ENCODE measurements around the gene P2RY12. TPM values are rescaled to one million over a fixed set of nuclear protein-coding genes. Genes with fewer than 3 reads are reported as not detected.

The P2RY12 gene
- total and polyA plus RNA-seq, 12 donors: 0.37 to 13.2 (median 2.6) TPM

DNA sequence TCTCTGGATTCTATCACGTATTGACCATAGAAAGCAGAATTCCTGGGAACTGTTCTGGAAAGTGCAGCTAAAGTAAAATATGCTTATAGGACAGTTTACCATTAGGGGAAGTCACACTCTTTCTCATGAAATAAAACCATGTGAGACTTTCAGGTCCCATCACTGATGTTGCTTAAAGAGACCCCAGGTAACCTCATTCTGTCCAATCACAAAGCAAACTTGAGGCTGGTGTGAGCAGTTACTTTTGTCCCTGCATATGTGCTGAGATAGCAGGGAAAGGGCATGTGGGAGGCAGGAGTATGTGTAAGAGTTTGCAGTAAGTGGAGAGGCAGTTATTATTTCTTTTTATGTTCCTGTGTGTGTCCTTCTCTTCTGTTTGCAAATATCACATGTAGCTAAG lies 84.0 kb downstream of the P2RY12 start:
- Histone ChIP-seq H3K27ac (no peak overlapping the region), H3K36me3 (replicated peaks in 1 of 2) (no peaks in the 10 kb centered on the region), H3K4me3 (no peak overlapping the region), H3K9me3 (replicated peaks in 1 of 3) (no peaks in the 10 kb centered on the region), H3K4me1 (replicated peaks in 1 of 2) (no peaks in the 10 kb centered on the region), H3K27me3 (no peaks in the 10 kb centered on the region)
- TF ChIP-seq, protein P1, sequence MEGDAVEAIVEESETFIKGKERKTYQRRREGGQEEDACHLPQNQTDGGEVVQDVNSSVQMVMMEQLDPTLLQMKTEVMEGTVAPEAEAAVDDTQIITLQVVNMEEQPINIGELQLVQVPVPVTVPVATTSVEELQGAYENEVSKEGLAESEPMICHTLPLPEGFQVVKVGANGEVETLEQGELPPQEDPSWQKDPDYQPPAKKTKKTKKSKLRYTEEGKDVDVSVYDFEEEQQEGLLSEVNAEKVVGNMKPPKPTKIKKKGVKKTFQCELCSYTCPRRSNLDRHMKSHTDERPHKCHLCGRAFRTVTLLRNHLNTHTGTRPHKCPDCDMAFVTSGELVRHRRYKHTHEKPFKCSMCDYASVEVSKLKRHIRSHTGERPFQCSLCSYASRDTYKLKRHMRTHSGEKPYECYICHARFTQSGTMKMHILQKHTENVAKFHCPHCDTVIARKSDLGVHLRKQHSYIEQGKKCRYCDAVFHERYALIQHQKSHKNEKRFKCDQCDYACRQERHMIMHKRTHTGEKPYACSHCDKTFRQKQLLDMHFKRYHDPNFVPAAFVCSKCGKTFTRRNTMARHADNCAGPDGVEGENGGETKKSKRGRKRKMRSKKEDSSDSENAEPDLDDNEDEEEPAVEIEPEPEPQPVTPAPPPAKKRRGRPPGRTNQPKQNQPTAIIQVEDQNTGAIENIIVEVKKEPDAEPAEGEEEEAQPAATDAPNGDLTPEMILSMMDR (IDR thresholded peaks at IDR 0.05): no peak
- no peak for DNase-seq
- 81 to 92% (median 86%) methylated on average over 1 of the region's 1 CpG for WGBS, 4 donors
- intact Hi-C loops (cut with DNase I): no loop called here

DNA sequence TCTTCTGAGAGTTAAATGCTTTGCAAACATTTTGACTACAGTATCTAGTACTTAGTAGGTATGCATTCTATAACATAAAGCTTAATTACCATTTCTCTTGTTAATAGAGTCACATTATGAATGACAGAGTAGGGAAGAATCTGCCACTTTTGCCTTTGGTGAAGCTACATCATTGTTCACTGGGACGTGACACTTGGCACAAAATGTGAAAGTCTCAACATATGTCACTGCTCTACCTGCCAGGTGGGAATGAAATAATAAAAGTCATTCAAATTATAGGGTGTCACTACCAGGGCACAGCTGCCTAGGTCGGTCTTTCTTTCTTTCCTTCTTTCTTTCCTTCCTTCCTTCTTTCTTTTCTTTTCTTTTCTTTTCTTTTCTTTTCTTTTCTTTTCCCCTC lies 85.5 kb downstream of the P2RY12 start:
- Histone ChIP-seq H3K27me3 (no peaks in the 10 kb centered on the region), H3K9me3 (replicated peaks in 1 of 3) (no peaks in the 10 kb centered on the region), H3K4me1 (replicated peaks in 1 of 2) (no peaks in the 10 kb centered on the region), H3K4me3 (no peak overlapping the region), H3K27ac (no peak overlapping the region), H3K36me3 (replicated peaks in 1 of 2) (no peaks in the 10 kb centered on the region)
- DNase-seq: no peak
- TF ChIP-seq, protein P1 (IDR thresholded peaks at IDR 0.05): no peak
- no peak for TF ChIP-seq POLR2A (IDR thresholded peaks at IDR 0.05)
- intact Hi-C loops (cut with DNase I): no loop called here
- 90 to 97% (median 94%) methylated on average over 2 of the region's 2 CpGs for WGBS, 4 donors

DNA sequence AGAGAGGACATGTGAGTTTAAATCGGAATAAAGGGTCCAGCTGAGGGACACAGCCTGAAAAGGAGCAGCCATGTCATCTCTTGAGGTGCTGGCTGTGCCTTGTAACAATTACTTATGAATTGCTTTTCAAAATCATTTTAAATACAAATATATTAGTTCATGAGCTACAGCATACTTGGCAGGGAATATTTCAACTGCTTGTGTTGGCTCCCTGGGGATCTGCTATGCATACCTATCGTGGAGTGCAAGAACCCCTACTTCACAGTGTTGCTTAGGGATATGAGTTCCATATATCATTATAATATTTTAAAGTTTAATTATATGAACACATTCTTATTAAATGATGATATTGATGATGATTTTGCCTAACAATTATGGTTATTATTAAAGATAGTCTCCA lies 87.1 kb downstream of the P2RY12 start:
- TF ChIP-seq, protein P1 (IDR thresholded peaks at IDR 0.05): no peak
- no peak for TF ChIP-seq POLR2A (IDR thresholded peaks at IDR 0.05)
- Histone ChIP-seq H3K9me3 (replicated peaks in 1 of 3) (no peaks in the 10 kb centered on the region), H3K27me3 (no peaks in the 10 kb centered on the region), H3K36me3 (replicated peaks in 1 of 2) (no peaks in the 10 kb centered on the region), H3K27ac (no peak overlapping the region), H3K4me3 (no peak overlapping the region), H3K4me1 (replicated peaks in 1 of 2) (no peaks in the 10 kb centered on the region)
- WGBS, 4 donors: 42 to 88% (median 68%) methylated on average over 2 of the region's 2 CpGs
- no peak for DNase-seq
- intact Hi-C loops (cut with DNase I): no loop called here

DNA sequence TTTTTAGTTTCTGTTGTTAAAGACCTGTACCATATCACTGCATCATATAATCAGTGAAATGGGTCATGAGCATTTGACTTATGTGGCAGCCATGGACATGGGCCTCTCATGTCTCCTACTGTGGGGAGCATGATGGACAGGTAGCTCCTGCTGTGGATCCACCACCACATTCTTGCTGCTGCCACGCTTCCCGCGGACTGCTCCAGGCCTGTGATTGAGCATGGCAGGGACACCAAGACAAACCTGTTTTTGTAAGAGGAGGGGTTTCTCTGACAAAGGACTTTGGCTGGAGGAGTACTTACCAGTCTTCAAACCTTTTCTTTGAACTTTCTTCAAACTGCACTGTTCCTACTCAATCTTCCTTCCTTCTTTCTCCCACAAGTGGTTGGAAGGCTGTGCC lies 88.3 kb downstream of the P2RY12 start:
- no peak for TF ChIP-seq POLR2A (IDR thresholded peaks at IDR 0.05)
- TF ChIP-seq, protein P1 (IDR thresholded peaks at IDR 0.05): no peak
- H3K36me3 ChIP-seq (replicated peaks in 1 of 2): no peaks in the 10 kb centered on the region
- no peaks in the 10 kb centered on the region for H3K9me3 ChIP-seq (replicated peaks in 1 of 3)
- DNase-seq: no peak
- no peaks in the 10 kb centered on the region for H3K27me3 ChIP-seq
- 78 to 94% (median 91%) methylated on average over 3 of the region's 3 CpGs for WGBS, 4 donors
- H3K4me3 ChIP-seq: no peak overlapping the region
- no peak overlapping the region for H3K27ac ChIP-seq
- intact Hi-C loops (cut with DNase I): no loop called here
- no peaks in the 10 kb centered on the region for H3K4me1 ChIP-seq (replicated peaks in 1 of 2)
